Left lung (tissue), 10 donors: ENCODE results near the gene MIER2. TPM values are rescaled to one million over a fixed set of nuclear protein-coding genes. Genes with fewer than 3 reads are reported as not detected.
"Not testable (repeated sequence)": the region's sequence is repeated elsewhere in the genome, so short reads cannot be mapped to it uniquely, and the experiment has no call there.

ENCODE experiments used
- ATAC-seq: fragments of 200-7000 bp; cut with Tn5 transposase; one replicate; pipeline ENCODE4 v1.9.1; 2020; ENCODE audit warnings: moderate library complexity
- DNase-seq, 4 donors: peaks; one replicate each; pipeline ENCODE4 v3.0.0-alpha.2; 2013 to 2020
- H3K27ac ChIP-seq, 2 donors: fragments of 200-600 bp; sonication (generic) in 1 of 2; one replicate each; pipeline versions ENCODE4 v1.5.0 to v1.8.0; 2020 to 2021
- H3K27me3 ChIP-seq, 2 donors: fragments of 200-600 bp; sonication (generic) in 1 of 2; one replicate each; pipeline versions ENCODE4 v1.5.0 to v1.8.0; 2020 to 2021
- H3K36me3 ChIP-seq, 2 donors: fragments of 200-600 bp; sonication (generic) in 1 of 2; one replicate each; pipeline versions ENCODE4 v1.5.0 to v1.8.0; 2020 to 2021
- H3K4me1 ChIP-seq, 2 donors: fragments of 200-600 bp; one replicate each; pipeline ENCODE4 v1.8.0; 2021
- H3K4me3 ChIP-seq, 2 donors: fragments of 200-600 bp; sonication (generic) in 1 of 2; one replicate each; pipeline versions ENCODE4 v1.5.0 to v1.8.0; 2020 to 2021; ENCODE audit warnings: mild to moderate bottlenecking in 1 of 2
- H3K9me3 ChIP-seq, 2 donors: fragments of 200-600 bp; sonication (generic) in 1 of 2; one replicate each; pipeline versions ENCODE4 v1.5.0 to v1.8.0; 2020 to 2021
- intact Hi-C, 2 donors: fragments of 100-400 bp; cut with DNase I; formaldehyde crosslinking; loops; one replicate each; pipeline versions ENCODE4 v1.11.2 to v1.14.2; 2022
- polyA plus RNA-seq, 6 donors: library from polyadenylated mRNA; unstranded; fragments of 120-200 nt; gene quantifications; one replicate each; pipeline ENCODE4 v1.2.1, GENCODE V29; 2013; ENCODE audit not compliant: insufficient read length in 6 of 6
- total RNA-seq, 2 donors: library from RNA; stranded (reverse); fragmentation: NEBNext Ultra II Directional; extraction: Animal tissue kit (Norgen Biotek cat#: 25700); gene quantifications; one replicate each; pipeline ENCODE4 v1.2.1, GENCODE V29; 2021
- TF ChIP-seq, protein P1 (sequence below), 2 donors: fragments of 200-600 bp; sonication (generic) in 1 of 2; IDR thresholded peaks; one replicate each; pipeline versions ENCODE4 v1.5.0 to v1.8.0; 2021; ENCODE audit warnings: antibody characterized with exemption in 2 of 2
- donor health status: DM: no; HTN: yes; CAD: no.
- donor health status: DM: no; HTN: no; CAD: no.

Gene MIER2
- total and polyA plus RNA-seq, 8 donors: 20.3 to 41.6 (median 26.8) TPM

GRCh38 chr19:380618-381219 lies 36.1 kb upstream of the MIER2 start:
- H3K27me3 ChIP-seq: peaks cover 18 to 31% of the 10 kb centered on the region in 2 donors
- H3K4me3 ChIP-seq, ATAC-seq, H3K36me3 ChIP-seq, intact Hi-C loops, H3K9me3 ChIP-seq, H3K27ac ChIP-seq, DNase-seq, H3K4me1 ChIP-seq: not testable (repeated sequence)

GRCh38 chr19:379796-380195 lies 35.2 kb upstream of the MIER2 start:
- DNase-seq (no peak), ATAC-seq (no peak)
- H3K4me1 ChIP-seq: no peaks in the 10 kb centered on the region
- intact Hi-C loops: no loop called here
- peaks cover 22 to 29% of the 10 kb centered on the region in 2 donors for H3K27me3 ChIP-seq
- H3K9me3 ChIP-seq: no peaks in the 10 kb centered on the region
- no peak overlapping the region for H3K4me3 ChIP-seq
- no peak overlapping the region for H3K27ac ChIP-seq
- no peaks in the 10 kb centered on the region for H3K36me3 ChIP-seq
- TF ChIP-seq, protein P1, sequence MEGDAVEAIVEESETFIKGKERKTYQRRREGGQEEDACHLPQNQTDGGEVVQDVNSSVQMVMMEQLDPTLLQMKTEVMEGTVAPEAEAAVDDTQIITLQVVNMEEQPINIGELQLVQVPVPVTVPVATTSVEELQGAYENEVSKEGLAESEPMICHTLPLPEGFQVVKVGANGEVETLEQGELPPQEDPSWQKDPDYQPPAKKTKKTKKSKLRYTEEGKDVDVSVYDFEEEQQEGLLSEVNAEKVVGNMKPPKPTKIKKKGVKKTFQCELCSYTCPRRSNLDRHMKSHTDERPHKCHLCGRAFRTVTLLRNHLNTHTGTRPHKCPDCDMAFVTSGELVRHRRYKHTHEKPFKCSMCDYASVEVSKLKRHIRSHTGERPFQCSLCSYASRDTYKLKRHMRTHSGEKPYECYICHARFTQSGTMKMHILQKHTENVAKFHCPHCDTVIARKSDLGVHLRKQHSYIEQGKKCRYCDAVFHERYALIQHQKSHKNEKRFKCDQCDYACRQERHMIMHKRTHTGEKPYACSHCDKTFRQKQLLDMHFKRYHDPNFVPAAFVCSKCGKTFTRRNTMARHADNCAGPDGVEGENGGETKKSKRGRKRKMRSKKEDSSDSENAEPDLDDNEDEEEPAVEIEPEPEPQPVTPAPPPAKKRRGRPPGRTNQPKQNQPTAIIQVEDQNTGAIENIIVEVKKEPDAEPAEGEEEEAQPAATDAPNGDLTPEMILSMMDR (IDR thresholded peaks at IDR 0.05): no peak

- H3K4me3 ChIP-seq: no peak overlapping the region
These were observed 34.1 kb upstream of the MIER2 start for GRCh38 chr19:378706-379105.

DNA sequence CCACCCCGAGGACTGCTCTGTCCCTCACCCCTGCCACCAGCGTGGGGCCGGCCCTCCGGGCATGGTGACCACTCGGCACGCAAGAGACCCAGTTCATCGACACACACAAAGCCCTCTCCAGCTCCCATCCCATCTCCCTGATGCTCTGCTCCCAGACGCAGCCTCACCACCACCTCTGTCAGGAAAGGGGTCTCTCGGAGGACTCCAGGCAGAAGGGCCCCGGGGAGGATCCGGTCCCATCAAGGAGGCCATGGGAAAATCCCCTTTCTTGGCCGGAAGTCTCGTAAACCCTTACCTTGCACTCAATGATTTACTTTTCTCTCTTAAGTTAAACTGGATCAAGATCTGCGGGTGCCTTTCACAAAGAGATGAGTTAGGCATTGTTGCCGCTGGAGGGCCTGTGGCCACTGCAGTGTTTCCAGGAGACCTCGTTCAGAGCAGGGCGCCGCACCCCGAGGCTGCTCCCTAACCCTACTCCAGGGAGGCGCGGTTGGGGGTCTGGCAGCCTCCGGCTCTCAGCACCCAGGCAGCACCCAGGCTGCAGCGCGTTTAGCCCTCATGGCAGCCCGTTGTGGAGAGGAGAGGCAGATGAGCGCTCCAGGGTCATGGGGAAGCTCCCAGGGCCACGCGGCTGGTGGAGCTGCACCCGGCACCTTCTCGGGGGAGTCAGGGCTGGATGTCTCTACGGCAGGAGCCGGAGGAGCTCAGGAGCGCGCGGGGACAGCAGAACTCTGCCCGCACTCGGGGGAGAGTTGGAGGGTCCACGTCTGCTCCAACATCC lies 33.4 kb upstream of the MIER2 start:
- TF ChIP-seq, protein P1 (IDR thresholded peaks at IDR 0.05): no peak
- Histone ChIP-seq H3K9me3 (no peaks in the 10 kb centered on the region), H3K36me3 (no peaks in the 10 kb centered on the region), H3K27ac (no peak overlapping the region), H3K4me1 (no peaks in the 10 kb centered on the region), H3K27me3 (peaks cover 11 to 29% of the 10 kb centered on the region in 2 donors), H3K4me3 (no peak overlapping the region)
- intact Hi-C loops: no loop called here
- DNase-seq (no peak), ATAC-seq (peak; percentile 54)

More at GRCh38 chr19:378706-379105, 34.1 kb upstream of the MIER2 start:
- H3K4me1 ChIP-seq: no peaks in the 10 kb centered on the region
- H3K27ac ChIP-seq: no peak overlapping the region
- H3K36me3 ChIP-seq: no peaks in the 10 kb centered on the region
- H3K9me3 ChIP-seq: no peaks in the 10 kb centered on the region
- H3K27me3 ChIP-seq: peaks cover 18 to 29% of the 10 kb centered on the region in 2 donors
- intact Hi-C loops: no loop called here
- DNase-seq (no peak), ATAC-seq (no peak)
- TF ChIP-seq, protein P1 (IDR thresholded peaks at IDR 0.05): no peak

DNA sequence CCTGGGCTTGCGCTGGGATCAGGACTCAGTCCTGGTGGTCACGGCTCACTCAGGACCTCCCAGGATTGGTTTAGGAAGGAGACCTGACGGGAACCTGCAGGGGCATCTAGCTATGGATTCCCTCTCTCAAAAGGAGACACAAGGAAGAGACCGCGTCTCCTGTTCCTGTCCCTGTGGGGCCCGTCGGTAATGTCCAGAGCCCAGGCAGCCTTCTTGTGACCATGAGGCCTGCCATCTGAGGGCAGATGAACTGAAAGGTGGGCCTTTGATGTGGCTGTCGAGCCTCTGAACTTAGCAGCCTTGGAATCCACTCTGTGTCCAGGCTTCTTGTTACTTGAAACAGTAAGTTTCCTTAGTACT lies 31.5 kb upstream of the MIER2 start:
- Histone ChIP-seq H3K9me3 (no peaks in the 10 kb centered on the region), H3K36me3 (no peaks in the 10 kb centered on the region), H3K4me3 (no peak overlapping the region), H3K27me3 (peaks cover 6 to 41% of the 10 kb centered on the region in 2 donors), H3K27ac (no peak overlapping the region), H3K4me1 (no peaks in the 10 kb centered on the region)
- TF ChIP-seq, protein P1 (IDR thresholded peaks at IDR 0.05): no peak
- ATAC-seq (no peak), DNase-seq (no peak)
- intact Hi-C loops: no loop called here
